Erythroblast (primary cell): Measurements from ENCODE around the gene CHAC2.
"Not testable (repeated sequence)": the region's sequence is repeated elsewhere in the genome, so short reads cannot be mapped to it uniquely, and the experiment has no call there.

Experiments
- GATA1 ChIP-seq: IDR thresholded peaks from 2 replicates; pipeline ENCODE4 v1.6.1; 2011; ENCODE audit warnings: low read depth, mild to moderate bottlenecking, control low read depth, low read length, moderate library complexity
- POLR2A ChIP-seq: IDR thresholded peaks from 2 replicates; pipeline ENCODE4 v1.6.1; 2011; ENCODE audit warnings: mild to moderate bottlenecking, low read length

DNA sequence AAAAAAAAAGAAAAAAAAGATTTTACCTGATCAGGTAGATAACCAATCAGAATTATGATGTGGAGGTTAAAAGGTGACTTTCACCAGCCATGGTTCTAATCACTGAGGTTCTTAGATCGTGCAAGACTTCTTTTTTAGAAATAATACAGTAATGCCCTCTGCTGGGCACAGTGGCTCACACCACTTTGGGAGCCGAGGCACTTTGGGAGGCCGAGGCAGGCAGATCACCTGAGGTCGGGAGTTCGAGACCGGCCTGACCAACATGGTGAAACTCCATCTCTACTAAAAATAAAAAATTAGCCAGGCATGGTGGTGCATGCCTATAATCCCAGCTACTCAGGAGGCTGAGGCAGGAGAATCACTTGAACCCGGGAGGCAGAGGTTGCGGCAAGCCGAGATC, 56.0 kb downstream of the CHAC2 start:
- TF ChIP-seq POLR2A, GATA1: not testable (repeated sequence)
